ENCODE measurements around the gene MVB12B. TPM values are rescaled to one million over a fixed set of nuclear protein-coding genes. Genes with fewer than 3 reads are reported as not detected.

Gene MVB12B
- total RNA-seq, 1 donor from 2014 or later: 12.8 TPM

DNA sequence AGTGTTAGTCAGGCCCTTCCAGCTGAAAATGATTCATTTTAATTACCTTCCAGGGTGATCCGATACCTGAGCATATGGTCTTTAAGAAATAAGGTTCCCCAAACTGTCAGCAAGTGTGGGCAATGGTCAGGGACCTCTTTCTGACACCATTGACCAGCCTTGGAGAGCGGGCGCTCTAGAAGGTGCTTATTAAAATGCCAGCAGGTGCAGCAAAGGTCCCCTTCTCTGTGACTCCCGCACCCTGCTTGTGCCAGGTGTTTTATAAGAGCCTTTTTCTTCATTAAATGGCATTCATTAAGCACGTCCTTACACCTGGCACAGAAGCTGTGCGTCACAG, 85.3 kb downstream of the MVB12B start:
- TF ChIP-seq CTCF (IDR thresholded peaks at IDR 0.05; ENCODE audit: insufficient read depth, low read depth, low read length) (no peak), EZH2 (IDR thresholded peaks at IDR 0.05; ENCODE audit: insufficient read depth, low read length) (no peak)
- H3K27ac Mint-ChIP-seq (ENCODE audit: unreplicated experiment): no peak overlapping the region
- no peaks in the 10 kb centered on the region for H3K9me3 Mint-ChIP-seq (ENCODE audit: unreplicated experiment)
- FAIRE-seq: no peak
- peaks cover 13% of the 10 kb centered on the region for H3K36me3 Mint-ChIP-seq (ENCODE audit: low read depth, unreplicated experiment)
- no peaks in the 10 kb centered on the region for H3K9me3 ChIP-seq (ENCODE audit: insufficient read depth, low read depth, low read length)
- no peaks in the 10 kb centered on the region for H3K27me3 Mint-ChIP-seq (ENCODE audit: low read depth, unreplicated experiment)
- H3K27ac ChIP-seq (ENCODE audit: low read depth, low read length): no peak overlapping the region
- H3K4me1 Mint-ChIP-seq (ENCODE audit: low read depth, unreplicated experiment): peaks cover 3% of the 10 kb centered on the region
- no peaks in the 10 kb centered on the region for H4K20me1 ChIP-seq (ENCODE audit: insufficient read depth, low read length)
- no peak overlapping the region for H2AFZ ChIP-seq (ENCODE audit: low read depth, low read length)
- H3K36me3 ChIP-seq (ENCODE audit: insufficient read depth, low read length): no peaks in the 10 kb centered on the region
- H3K9ac ChIP-seq (ENCODE audit: low read length): no peak overlapping the region
- DNase-seq (ENCODE audit: low read depth): no peak
- peaks cover 5% of the 10 kb centered on the region for H3K4me1 ChIP-seq (ENCODE audit: insufficient read depth, low read length)
- no peak overlapping the region for H3K4me3 Mint-ChIP-seq (ENCODE audit: unreplicated experiment)
- no peak overlapping the region for H3K4me3 ChIP-seq (ENCODE audit: insufficient read depth, low read depth, low read length)
- H3K79me2 ChIP-seq (ENCODE audit: insufficient read depth, low read length): no peaks in the 10 kb centered on the region
- no peaks in the 10 kb centered on the region for H3K27me3 ChIP-seq (ENCODE audit: insufficient read depth, low read length)
- peak overlapping the region; percentile 52 for H3K4me2 ChIP-seq (ENCODE audit: low read length)

DNA sequence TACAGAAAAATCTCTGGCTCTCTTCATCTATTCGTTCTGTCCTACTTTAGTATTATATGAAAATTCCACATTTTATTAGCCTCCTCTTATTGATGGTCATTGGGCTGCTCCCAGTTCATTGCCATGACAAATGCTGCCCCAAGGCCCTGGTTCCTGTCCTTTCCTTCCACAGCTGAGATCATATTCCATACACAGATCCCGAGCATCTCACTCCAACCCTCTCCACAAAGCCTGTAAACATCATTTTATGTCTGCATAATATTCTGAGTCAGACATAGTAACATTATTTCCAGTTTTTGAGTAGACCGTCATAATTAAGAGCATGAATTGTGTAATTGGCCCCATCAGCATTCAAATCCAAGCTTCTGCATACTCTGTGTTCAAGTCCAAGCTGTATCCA, 86.3 kb downstream of the MVB12B start:
- Histone ChIP-seq H3K27ac (ENCODE audit: low read depth, low read length) (no peak overlapping the region), H4K20me1 (ENCODE audit: insufficient read depth, low read length) (no peaks in the 10 kb centered on the region), H3K4me2 (ENCODE audit: low read length) (no peak overlapping the region), H3K36me3 (ENCODE audit: insufficient read depth, low read length) (no peaks in the 10 kb centered on the region), H3K79me2 (ENCODE audit: insufficient read depth, low read length) (no peaks in the 10 kb centered on the region), H3K4me3 (ENCODE audit: insufficient read depth, low read depth, low read length) (no peak overlapping the region), H3K9me3 (ENCODE audit: insufficient read depth, low read depth, low read length) (no peaks in the 10 kb centered on the region), H3K9ac (ENCODE audit: low read length) (no peak overlapping the region), H3K27me3 (ENCODE audit: insufficient read depth, low read length) (no peaks in the 10 kb centered on the region), H3K4me1 (ENCODE audit: insufficient read depth, low read length) (no peaks in the 10 kb centered on the region), H2AFZ (ENCODE audit: low read depth, low read length) (no peak overlapping the region)
- Mint-ChIP-seq H3K36me3 (ENCODE audit: low read depth, unreplicated experiment) (peaks cover 16% of the 10 kb centered on the region), H3K4me3 (ENCODE audit: unreplicated experiment) (no peak overlapping the region), H3K9me3 (ENCODE audit: unreplicated experiment) (no peaks in the 10 kb centered on the region), H3K27me3 (ENCODE audit: low read depth, unreplicated experiment) (peaks cover 3% of the 10 kb centered on the region), H3K27ac (ENCODE audit: unreplicated experiment) (no peak overlapping the region), H3K4me1 (ENCODE audit: low read depth, unreplicated experiment) (peaks cover 5% of the 10 kb centered on the region)
- no peak for TF ChIP-seq EZH2 (IDR thresholded peaks at IDR 0.05; ENCODE audit: insufficient read depth, low read length)
- no peak for TF ChIP-seq CTCF (IDR thresholded peaks at IDR 0.05; ENCODE audit: insufficient read depth, low read depth, low read length)
- FAIRE-seq: no peak
- DNase-seq (ENCODE audit: low read depth): no peak

DNA sequence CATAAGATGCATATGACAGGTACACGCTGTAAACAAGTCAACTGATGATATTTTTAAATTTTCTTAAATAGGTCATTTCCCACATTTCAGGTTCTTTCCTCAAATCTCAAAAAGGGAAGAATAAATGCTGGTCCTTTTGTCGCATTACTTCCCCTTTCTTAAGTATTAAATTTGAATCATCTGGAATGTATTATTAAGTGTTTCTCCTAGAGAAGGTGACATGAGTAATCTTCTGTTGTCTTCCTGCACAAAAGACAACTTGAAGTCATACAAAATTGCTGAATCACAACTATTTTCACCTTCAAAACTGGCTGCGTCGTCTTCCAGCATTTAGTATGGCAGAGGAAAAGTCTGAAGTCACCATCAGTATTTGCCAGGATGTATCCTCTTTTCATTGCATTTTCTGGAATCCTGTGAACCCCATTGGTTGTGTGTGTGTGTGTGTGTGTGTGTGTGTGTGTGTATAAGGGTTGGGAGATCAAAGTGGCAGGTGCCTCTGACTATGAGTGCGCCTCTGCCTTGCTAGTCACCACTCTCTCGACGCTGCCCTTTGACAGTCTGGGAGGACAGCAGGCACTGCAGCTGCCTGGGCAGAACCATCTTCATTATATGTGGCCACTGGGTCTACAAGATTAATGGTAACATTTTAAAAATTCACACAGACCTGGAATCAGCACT, 86.9 kb downstream of the MVB12B start:
- TF ChIP-seq CTCF (IDR thresholded peaks at IDR 0.05; ENCODE audit: insufficient read depth, low read depth, low read length): no peak
- no peak for TF ChIP-seq EZH2 (IDR thresholded peaks at IDR 0.05; ENCODE audit: insufficient read depth, low read length)
- no peaks in the 10 kb centered on the region for H3K4me1 ChIP-seq (ENCODE audit: insufficient read depth, low read length)
- Mint-ChIP-seq H3K27me3 (ENCODE audit: low read depth, unreplicated experiment) (peaks cover 3% of the 10 kb centered on the region), H3K27ac (ENCODE audit: unreplicated experiment) (no peak overlapping the region), H3K36me3 (ENCODE audit: low read depth, unreplicated experiment) (peaks cover 16% of the 10 kb centered on the region), H3K9me3 (ENCODE audit: unreplicated experiment) (no peaks in the 10 kb centered on the region), H3K4me1 (ENCODE audit: low read depth, unreplicated experiment) (peaks cover 5% of the 10 kb centered on the region), H3K4me3 (ENCODE audit: unreplicated experiment) (no peak overlapping the region)
- H3K27ac ChIP-seq (ENCODE audit: low read depth, low read length): no peak overlapping the region
- no peaks in the 10 kb centered on the region for H3K27me3 ChIP-seq (ENCODE audit: insufficient read depth, low read length)
- no peaks in the 10 kb centered on the region for H3K9me3 ChIP-seq (ENCODE audit: insufficient read depth, low read depth, low read length)
- DNase-seq (ENCODE audit: low read depth) (no peak), FAIRE-seq (no peak)
- H3K4me2 ChIP-seq (ENCODE audit: low read length): no peak overlapping the region
- H3K36me3 ChIP-seq (ENCODE audit: insufficient read depth, low read length): no peaks in the 10 kb centered on the region
- no peaks in the 10 kb centered on the region for H3K79me2 ChIP-seq (ENCODE audit: insufficient read depth, low read length)
- H4K20me1 ChIP-seq (ENCODE audit: insufficient read depth, low read length): no peaks in the 10 kb centered on the region
- no peak overlapping the region for H2AFZ ChIP-seq (ENCODE audit: low read depth, low read length)
- H3K9ac ChIP-seq (ENCODE audit: low read length): no peak overlapping the region
- no peak overlapping the region for H3K4me3 ChIP-seq (ENCODE audit: insufficient read depth, low read depth, low read length)

Data from astrocyte (in vitro differentiated cells and primary cell).